H1 (cell line): ENCODE results near the gene DPEP2NB. TPM values are rescaled to one million over a fixed set of nuclear protein-coding genes. Genes with fewer than 3 reads are reported as not detected.

Experiments
- CTCF ChIA-PET: fragments of 300-600 bp; sonication (Branson Sonifier 250); formaldehyde crosslinking; loops from one replicate; lab custom pipeline; 2021; ENCODE audit not compliant: partially characterized antibody; lab: Charles Lee
- POLR2A ChIA-PET: fragments of 300-600 bp; sonication (Branson Sonifier 250); formaldehyde crosslinking; loops from one replicate; lab custom pipeline; 2021; ENCODE audit warnings: inconsistent platforms; ENCODE audit not compliant: partially characterized antibody; lab: Charles Lee
- DNase-seq, 2 experiments: peaks; one replicate each; pipeline versions ENCODE4 v3.0.0 to v3.0.0-alpha.2; 2010 to 2022; ENCODE audit warnings: low spot score in 2 of 2, low read depth in 1 of 2, mixed read lengths in 1 of 2
- FAIRE-seq: peaks from 2 replicates; lab custom pipeline; 2011; peaks lifted over from hg19 to GRCh38; lab: Jason Lieb, UNC
- H2AFZ ChIP-seq: 2 replicates; pipeline ENCODE4 v1.8.1; 2012; ENCODE audit warnings: low read length, inconsistent platforms
- H2AK5ac ChIP-seq: 2 replicates; pipeline ENCODE4 v1.6.1; 2013; ENCODE audit warnings: low read depth, low read length
- H2BK120ac ChIP-seq: replicated peaks from 2 replicates; pipeline ENCODE3; 2013; ENCODE audit warnings: low read depth, low read length, inconsistent platforms
- H2BK12ac ChIP-seq: 2 replicates; pipeline ENCODE4 v1.6.1; 2013; ENCODE audit warnings: low read depth, low read length
- H2BK15ac ChIP-seq: 2 replicates; pipeline ENCODE4 v1.6.1; 2013; ENCODE audit warnings: low read length
- H2BK20ac ChIP-seq: 2 replicates; pipeline ENCODE4 v1.6.1; 2013; ENCODE audit warnings: low read length
- H2BK5ac ChIP-seq: 2 replicates; pipeline ENCODE4 v1.6.1; 2013; ENCODE audit warnings: low read depth, low read length
- H3K14ac ChIP-seq: 2 replicates; pipeline ENCODE4 v1.6.1; 2013; ENCODE audit warnings: inconsistent platforms; ENCODE audit not compliant: insufficient read length
- H3K18ac ChIP-seq: 2 replicates; pipeline ENCODE4 v1.6.1; 2013; ENCODE audit warnings: low read length; ENCODE audit errors: extremely low read depth
- H3K23ac ChIP-seq: 2 replicates; pipeline ENCODE4 v1.6.1; 2013; ENCODE audit warnings: inconsistent platforms; ENCODE audit not compliant: insufficient read length
- H3K23me2 ChIP-seq: 2 replicates; pipeline ENCODE4 v1.6.1; 2013; ENCODE audit warnings: low read depth, low read length
- H3K27ac ChIP-seq: 2 replicates; pipeline ENCODE4 v1.6.1; 2011; ENCODE audit warnings: low read depth, low read length, inconsistent platforms
- H3K27me3 ChIP-seq, 4 experiments: replicated peaks in 1 of 4; 1 replicate in 1 of 4; 2 replicates in 3 of 4; pipeline versions ENCODE4 v1.6.1 to v1.8.1; 2011 to 2013; ENCODE audit warnings: low read length in 3 of 4, mild to moderate bottlenecking in 3 of 4, inconsistent platforms in 2 of 4, mixed read lengths in 2 of 4, moderate library complexity in 1 of 4; ENCODE audit not compliant: control insufficient read depth in 3 of 4, insufficient read depth in 3 of 4; ENCODE audit errors: extremely low read depth in 1 of 4
- H3K36me3 ChIP-seq, 4 experiments: 2 replicates each; pipeline versions ENCODE4 v1.6.1 to v1.8.1; 2011 to 2013; ENCODE audit warnings: mild to moderate bottlenecking in 4 of 4, low read length in 3 of 4, moderate library complexity in 2 of 4, control low read depth in 1 of 4, inconsistent platforms in 1 of 4; ENCODE audit not compliant: insufficient read depth in 4 of 4, control insufficient read depth in 2 of 4
- H3K4ac ChIP-seq: replicated peaks from 2 replicates; pipeline ENCODE3; 2013; ENCODE audit warnings: low read length, low read depth, mixed read lengths, inconsistent platforms; ENCODE audit not compliant: insufficient read length
- H3K4me1 ChIP-seq, 4 experiments: replicated peaks in 1 of 4; 1 replicate in 1 of 4; 2 replicates in 3 of 4; pipeline versions ENCODE4 v1.6.1 to v1.8.1; 2011 to 2013; ENCODE audit warnings: low read length in 3 of 4, inconsistent platforms in 2 of 4, mixed read lengths in 1 of 4; ENCODE audit not compliant: insufficient read depth in 4 of 4, control insufficient read depth in 3 of 4
- H3K4me2 ChIP-seq, 2 experiments: 2 replicates each; pipeline versions ENCODE4 v1.6.1 to v1.8.1; 2011 to 2013; ENCODE audit warnings: low read depth in 2 of 2, low read length in 2 of 2, control low read depth in 1 of 2, inconsistent platforms in 1 of 2, mild to moderate bottlenecking in 1 of 2; ENCODE audit not compliant: insufficient read depth in 1 of 2
- H3K4me3 ChIP-seq, 4 experiments: fragments of 200-600, 300-600 bp in 1 of 4; sonication (generic), shearing (Covaris generic), sonication (Bioruptor Twin) in 1 of 4; 2 replicates each; pipeline versions ENCODE4 v1.5.1 to v1.8.1; 2011 to 2016; ENCODE audit warnings: low read length in 4 of 4, low read depth in 3 of 4, control low read depth in 2 of 4, inconsistent platforms in 2 of 4, mild to moderate bottlenecking in 2 of 4, mixed read lengths in 1 of 4, moderate library complexity in 1 of 4; ENCODE audit not compliant: insufficient read depth in 2 of 4; ENCODE audit errors: extremely low read depth in 1 of 4
- H3K56ac ChIP-seq: replicated peaks from 2 replicates; pipeline ENCODE3; 2013; ENCODE audit warnings: low read depth, mild to moderate bottlenecking, mixed read lengths, low read length, inconsistent platforms; ENCODE audit not compliant: insufficient read length
- H3K79me1 ChIP-seq: 2 replicates; pipeline ENCODE4 v1.6.1; 2013; ENCODE audit warnings: low read depth, low read length, control low read depth
- H3K79me2 ChIP-seq, 2 experiments: 2 replicates each; pipeline versions ENCODE4 v1.6.1 to v1.8.1; 2012 to 2013; ENCODE audit warnings: low read length in 2 of 2, mild to moderate bottlenecking in 2 of 2, inconsistent platforms in 1 of 2; ENCODE audit not compliant: insufficient read depth in 2 of 2, control insufficient read depth in 1 of 2
- H3K9ac ChIP-seq, 4 experiments: replicated peaks in 1 of 4; 1 replicate in 1 of 4; 2 replicates in 3 of 4; pipeline versions ENCODE4 v1.6.1 to v1.8.1; 2011 to 2013; ENCODE audit warnings: low read depth in 3 of 4, low read length in 3 of 4, control low read depth in 2 of 4, mild to moderate bottlenecking in 2 of 4, moderate library complexity in 2 of 4, inconsistent platforms in 1 of 4; ENCODE audit errors: extremely low read depth in 1 of 4
- H3K9me3 ChIP-seq, 2 experiments: 2 replicates each; pipeline versions ENCODE4 v1.6.1 to v1.8.1; 2012 to 2013; ENCODE audit warnings: mild to moderate bottlenecking in 2 of 2, moderate library complexity in 2 of 2, control low read depth in 1 of 2, inconsistent platforms in 1 of 2, low read depth in 1 of 2, low read length in 1 of 2, mixed read lengths in 1 of 2; ENCODE audit not compliant: insufficient read depth in 2 of 2
- H4K20me1 ChIP-seq, 2 experiments: replicated peaks in 1 of 2; 2 replicates each; pipeline versions ENCODE3 to v1.8.1; 2011 to 2013; ENCODE audit warnings: inconsistent platforms in 2 of 2, low read length in 2 of 2, mild to moderate bottlenecking in 1 of 2; ENCODE audit not compliant: insufficient read depth in 2 of 2, control insufficient read depth in 1 of 2
- H4K5ac ChIP-seq: 2 replicates; pipeline ENCODE4 v1.6.1; 2013; ENCODE audit warnings: low read length, low read depth, mixed read lengths, inconsistent platforms; ENCODE audit not compliant: insufficient read length
- H4K8ac ChIP-seq: 2 replicates; pipeline ENCODE4 v1.8.0; 2013; ENCODE audit warnings: mild to moderate bottlenecking, moderate library complexity, low read length, inconsistent platforms; ENCODE audit not compliant: insufficient read depth; ENCODE audit errors: extremely low read depth
- H4K91ac ChIP-seq: replicated peaks from 2 replicates; pipeline ENCODE3; 2013; ENCODE audit warnings: low read length, mixed read lengths, inconsistent platforms; ENCODE audit not compliant: insufficient read length
- CREB1 ChIP-seq: IDR thresholded peaks from 2 replicates; pipeline ENCODE4 v1.6.1; 2012; ENCODE audit warnings: inconsistent platforms
- FOSL1 ChIP-seq: IDR thresholded peaks from 2 replicates; pipeline ENCODE4 v1.6.1; 2011; ENCODE audit warnings: mild to moderate bottlenecking, low read depth, low read length, moderate library complexity; ENCODE audit not compliant: insufficient read depth
- GABPA ChIP-seq: IDR thresholded peaks from 2 replicates; pipeline ENCODE4 v1.6.1; 2011; ENCODE audit warnings: mild to moderate bottlenecking, low read length, moderate library complexity, borderline replicate concordance; ENCODE audit not compliant: insufficient read depth
- HDAC2 ChIP-seq, 2 experiments: fragments of 300-600 bp in 1 of 2; sonication (generic) in 1 of 2; IDR thresholded peaks; 2 replicates each; pipeline ENCODE4 v1.6.1; 2011 to 2012; ENCODE audit warnings: low read depth in 2 of 2, low read length in 2 of 2, mild to moderate bottlenecking in 2 of 2, moderate library complexity in 2 of 2, borderline replicate concordance in 1 of 2, inconsistent platforms in 1 of 2
- POLR2A ChIP-seq, 2 experiments: IDR thresholded peaks; 1 replicate in 1 of 2; 2 replicates in 1 of 2; pipeline ENCODE4 v1.6.1; 2011; ENCODE audit warnings: low read depth in 2 of 2, low read length in 2 of 2, mild to moderate bottlenecking in 2 of 2; ENCODE audit errors: control extremely low read depth in 1 of 2
- RAD21 ChIP-seq, 2 experiments: IDR thresholded peaks in 1 of 2; conservative IDR thresholded peaks in 1 of 2; 2 replicates each; pipeline ENCODE4 v1.6.1; 2011; ENCODE audit warnings: low read depth in 2 of 2, low read length in 2 of 2, improper control_type of control experiment in 1 of 2, inconsistent platforms in 1 of 2, mild to moderate bottlenecking in 1 of 2, moderate library complexity in 1 of 2
- SIRT6 ChIP-seq: IDR thresholded peaks from one replicate; pipeline ENCODE4 v1.7.1; 2012; ENCODE audit warnings: low read length, inconsistent platforms
- TAF7 ChIP-seq: optimal IDR thresholded peaks from 2 replicates; pipeline ENCODE3; 2011; ENCODE audit warnings: low read depth, mild to moderate bottlenecking, inconsistent platforms, low read length, moderate library complexity, borderline replicate concordance
- TEAD4 ChIP-seq: IDR thresholded peaks from 2 replicates; pipeline ENCODE4 v1.6.1; 2012; ENCODE audit warnings: low read depth, low read length, inconsistent platforms, mixed read lengths
- polyA plus RNA-seq, 7 experiments: library from polyadenylated mRNA; depleted of rRNA in 3 of 7; stranded (reverse) in 5 of 7; unstranded in 2 of 7; fragments of >200 nt in 5 of 7; fragments of 200-250 nt in 2 of 7; gene quantifications; 1 replicate in 5 of 7; 2 replicates in 1 of 7; 4 replicates in 1 of 7; pipeline versions ENCODE4 v1.2.1 to v1.2.3, GENCODE V29; 2011 to 2013; ENCODE audit warnings: missing spikeins in 2 of 7, mixed read lengths in 2 of 7
- total RNA-seq: library from RNA; stranded (reverse); fragmentation: NEBNext Ultra II Directional; extraction: Animal tissue kit (Norgen Biotek cat#: 25700); gene quantifications from 2 replicates; pipeline ENCODE4 v1.2.1, GENCODE V29; 2021

Gene DPEP2NB
- total and polyA plus RNA-seq, 2 of the 8 experiments (the other 6 are each of a cell fraction or from before 2014, with no cell fraction given): not detected

DNA sequence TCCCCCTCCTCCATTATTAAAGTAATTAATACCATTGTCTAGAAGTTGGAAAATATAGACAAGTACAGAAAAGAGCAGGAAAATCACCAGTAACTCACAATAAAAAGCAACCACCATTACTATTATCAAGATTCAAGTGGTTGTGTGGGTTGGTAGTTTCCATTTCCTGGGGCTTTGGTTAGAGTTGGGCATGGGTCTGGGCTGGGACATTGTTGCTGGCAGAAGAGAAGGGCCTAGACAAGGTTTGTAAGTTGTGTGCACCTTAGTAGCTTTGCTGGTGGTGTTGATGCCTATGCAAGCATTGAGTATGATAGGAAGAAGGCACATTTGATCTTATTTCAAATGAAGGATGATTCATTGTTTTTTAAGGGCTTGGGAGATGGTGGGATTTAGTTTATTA, 44.1 kb upstream of the DPEP2NB start:
- Histone ChIP-seq H3K9ac (no peak overlapping the region), H2AFZ (no peak overlapping the region), H3K4me2 (no peak overlapping the region), H2BK15ac (no peak overlapping the region), H4K8ac (no peak overlapping the region), H3K79me1 (no peaks in the 10 kb centered on the region), H2BK20ac (no peak overlapping the region), H3K36me3 (peaks cover 0 to 15% (median 3%) of the 10 kb centered on the region in 4 experiments; a peak in 6 of 8 replicates), H2BK12ac (no peak overlapping the region), H3K27ac (no peak overlapping the region), H3K79me2 (no peaks in the 10 kb centered on the region), H4K5ac (no peak overlapping the region), H3K18ac (no peak overlapping the region), H3K4me1 (no peaks in the 10 kb centered on the region), H2AK5ac (no peak overlapping the region), H3K23me2 (no peaks in the 10 kb centered on the region), H3K23ac (no peak overlapping the region), H2BK5ac (no peak overlapping the region), H3K56ac (no peak overlapping the region), H3K14ac (no peak overlapping the region), H3K27me3 (no peaks in the 10 kb centered on the region; a peak in 1 of 7 replicates), H4K91ac (no peak overlapping the region), H2BK120ac (no peak overlapping the region), H3K4ac (no peak overlapping the region), H3K9me3 (no peaks in the 10 kb centered on the region), H3K4me3 (no peak overlapping the region), H4K20me1 (peaks cover 0 to 2% of the 10 kb centered on the region in 2 experiments)
- FAIRE-seq (no peak), DNase-seq (no peak)
- CTCF ChIA-PET: interaction anchor here (0.7 kb wide), 1 partner anchor 184 kb away, joined by 4 read pairs; no protein-coding TSS in a partner anchor
- POLR2A ChIA-PET: no interaction called here
- TF ChIP-seq CREB1 (no peak), TEAD4 (no peak), HDAC2 (IDR thresholded peaks at IDR 0.05; ENCODE audit: borderline replicate concordance in 1 of 2, low read depth in 2 of 2, low read length in 2 of 2) (no peak), POLR2A (IDR thresholded peaks at IDR 0.05; ENCODE audit: control extremely low read depth in 1 of 2, low read depth in 2 of 2, low read length in 2 of 2) (no peak), GABPA (no peak), FOSL1 (no peak), TAF7 (no peak), RAD21 (IDR thresholded peaks at IDR 0.05 in 1 of 2, conservative IDR thresholded peaks at IDR 0.05 in 1 of 2; ENCODE audit: low read depth in 2 of 2, low read length in 2 of 2) (no peak), SIRT6 (no peak)
